HEK293 (cell line): ENCODE results near the gene ZNF787.

Experiments used
- KLF7 ChIP-seq: fragments of 450-650 bp; formaldehyde crosslinking; IDR thresholded peaks from 2 replicates; pipeline ENCODE4 v1.5.1; 2016; ENCODE audit warnings: missing biosample characterization, missing genetic modification characterization, borderline replicate concordance
- PRDM1 ChIP-seq: fragments of 450-650 bp; formaldehyde crosslinking; IDR thresholded peaks from 2 replicates; pipeline ENCODE4; 2016; ENCODE audit warnings: missing biosample characterization, missing genetic modification characterization
- SP7 ChIP-seq: fragments of 450-650 bp; formaldehyde crosslinking; IDR thresholded peaks from 2 replicates; pipeline ENCODE4 v1.5.1; 2016; ENCODE audit warnings: missing biosample characterization, missing genetic modification characterization
- YY1 ChIP-seq: fragments of 450-650 bp; formaldehyde crosslinking; IDR thresholded peaks from 2 replicates; pipeline ENCODE4 v1.5.1; 2018; ENCODE audit warnings: missing biosample characterization, missing genetic modification characterization
- YY2 ChIP-seq: fragments of 450-650 bp; formaldehyde crosslinking; IDR thresholded peaks from 2 replicates; pipeline ENCODE4 v1.5.1; 2016; ENCODE audit warnings: missing biosample characterization, missing genetic modification characterization
- ZBTB7A ChIP-seq: fragments of 450-650 bp; formaldehyde crosslinking; IDR thresholded peaks from 2 replicates; pipeline ENCODE4 v1.5.1; 2016; ENCODE audit warnings: low read depth, missing biosample characterization, missing genetic modification characterization
- ZFP69B ChIP-seq: fragments of 450-650 bp; formaldehyde crosslinking; IDR thresholded peaks from 2 replicates; pipeline ENCODE4 v1.5.1; 2016; ENCODE audit warnings: missing biosample characterization, missing genetic modification characterization
- ZNF138 ChIP-seq: fragments of 450-650 bp; formaldehyde crosslinking; IDR thresholded peaks from 2 replicates; pipeline ENCODE4 v1.5.1; 2016; ENCODE audit warnings: missing biosample characterization, missing genetic modification characterization, borderline replicate concordance
- ZNF174 ChIP-seq: fragments of 450-650 bp; formaldehyde crosslinking; IDR thresholded peaks from 2 replicates; pipeline ENCODE4 v1.5.0; 2017; ENCODE audit warnings: missing biosample characterization, mild to moderate bottlenecking, missing genetic modification characterization
- ZNF23 ChIP-seq: fragments of 450-650 bp; formaldehyde crosslinking; IDR thresholded peaks from 2 replicates; pipeline ENCODE4 v1.5.1; 2016; ENCODE audit warnings: missing biosample characterization, missing genetic modification characterization, borderline replicate concordance
- ZNF239 ChIP-seq: fragments of 450-650 bp; formaldehyde crosslinking; IDR thresholded peaks from 2 replicates; pipeline ENCODE4 v1.5.1; 2016; ENCODE audit warnings: missing biosample characterization, missing genetic modification characterization
- ZNF366 ChIP-seq: fragments of 450-650 bp; formaldehyde crosslinking; conservative IDR thresholded peaks from 2 replicates; pipeline ENCODE4 v1.5.1; 2016; ENCODE audit warnings: missing biosample characterization, missing genetic modification characterization
- ZNF391 ChIP-seq: fragments of 450-650 bp; formaldehyde crosslinking; IDR thresholded peaks from 2 replicates; pipeline ENCODE4 v1.5.1; 2016; ENCODE audit warnings: low read depth, missing biosample characterization, missing genetic modification characterization, borderline replicate concordance
- ZNF416 ChIP-seq: fragments of 450-650 bp; formaldehyde crosslinking; IDR thresholded peaks from 2 replicates; pipeline ENCODE4 v1.5.1; 2016; ENCODE audit warnings: missing biosample characterization, missing genetic modification characterization
- ZNF529 ChIP-seq: fragments of 450-650 bp; formaldehyde crosslinking; IDR thresholded peaks from 2 replicates; pipeline ENCODE4 v1.5.1; 2017; ENCODE audit warnings: missing genetic modification characterization, missing biosample characterization; ENCODE audit not compliant: insufficient replicate concordance
- ZNF549 ChIP-seq: fragments of 450-650 bp; IDR thresholded peaks from 2 replicates; pipeline ENCODE4 v1.5.1; 2018; ENCODE audit warnings: missing biosample characterization, missing genetic modification characterization, mild to moderate bottlenecking, inconsistent platforms, moderate library complexity
- ZNF555 ChIP-seq: fragments of 450-650 bp; formaldehyde crosslinking; conservative IDR thresholded peaks from 2 replicates; pipeline ENCODE4 v1.5.1; 2017; ENCODE audit warnings: missing biosample characterization, mild to moderate bottlenecking, missing genetic modification characterization, inconsistent platforms
- ZNF571 ChIP-seq: fragments of 450-650 bp; formaldehyde crosslinking; IDR thresholded peaks from 2 replicates; pipeline ENCODE4 v1.5.0; 2017; ENCODE audit warnings: missing biosample characterization, missing genetic modification characterization
- ZNF629 ChIP-seq: fragments of 450-650 bp; formaldehyde crosslinking; IDR thresholded peaks from 2 replicates; pipeline ENCODE4 v1.5.1; 2017; ENCODE audit warnings: missing biosample characterization, missing genetic modification characterization
- ZNF658 ChIP-seq: fragments of 450-650 bp; formaldehyde crosslinking; IDR thresholded peaks from 2 replicates; pipeline ENCODE4; 2016; ENCODE audit warnings: missing biosample characterization, missing genetic modification characterization
- ZNF670 ChIP-seq: fragments of 450-650 bp; formaldehyde crosslinking; IDR thresholded peaks from 2 replicates; pipeline ENCODE4 v1.5.1; 2016; ENCODE audit warnings: missing biosample characterization, missing genetic modification characterization, low read depth
- ZNF792 ChIP-seq: fragments of 450-650 bp; formaldehyde crosslinking; IDR thresholded peaks from 2 replicates; pipeline ENCODE4 v1.5.1; 2016; ENCODE audit warnings: missing biosample characterization, missing genetic modification characterization
- ZSCAN23 ChIP-seq: fragments of 450-650 bp; formaldehyde crosslinking; IDR thresholded peaks from 2 replicates; pipeline ENCODE4 v1.5.1; 2016; ENCODE audit warnings: missing biosample characterization, missing genetic modification characterization
- TF ChIP-seq, protein P1 (sequence below): fragments of 450-650 bp; formaldehyde crosslinking; IDR thresholded peaks from 2 replicates; pipeline ENCODE4 v1.5.1; 2016; ENCODE audit warnings: missing biosample characterization, missing genetic modification characterization
- TF ChIP-seq, protein P2 (sequence below): fragments of 450-650 bp; formaldehyde crosslinking; IDR thresholded peaks from 2 replicates; pipeline ENCODE4 v1.5.0; 2017; ENCODE audit warnings: missing biosample characterization, missing genetic modification characterization, borderline replicate concordance
- TF ChIP-seq, protein P3 (sequence below): fragments of 450-650 bp; IDR thresholded peaks from 2 replicates; pipeline ENCODE4 v1.5.1; 2018; ENCODE audit warnings: missing biosample characterization, mild to moderate bottlenecking, missing genetic modification characterization
- TF ChIP-seq, protein P4 (sequence below): fragments of 450-650 bp; formaldehyde crosslinking; IDR thresholded peaks from 2 replicates; pipeline ENCODE4 v1.5.1; 2016; ENCODE audit warnings: missing biosample characterization, missing genetic modification characterization
- TF ChIP-seq, protein P5 (sequence below): fragments of 450-650 bp; formaldehyde crosslinking; IDR thresholded peaks from 2 replicates; pipeline ENCODE4 v1.5.1; 2016; ENCODE audit warnings: missing biosample characterization, missing genetic modification characterization

Gene ZNF787

DNA sequence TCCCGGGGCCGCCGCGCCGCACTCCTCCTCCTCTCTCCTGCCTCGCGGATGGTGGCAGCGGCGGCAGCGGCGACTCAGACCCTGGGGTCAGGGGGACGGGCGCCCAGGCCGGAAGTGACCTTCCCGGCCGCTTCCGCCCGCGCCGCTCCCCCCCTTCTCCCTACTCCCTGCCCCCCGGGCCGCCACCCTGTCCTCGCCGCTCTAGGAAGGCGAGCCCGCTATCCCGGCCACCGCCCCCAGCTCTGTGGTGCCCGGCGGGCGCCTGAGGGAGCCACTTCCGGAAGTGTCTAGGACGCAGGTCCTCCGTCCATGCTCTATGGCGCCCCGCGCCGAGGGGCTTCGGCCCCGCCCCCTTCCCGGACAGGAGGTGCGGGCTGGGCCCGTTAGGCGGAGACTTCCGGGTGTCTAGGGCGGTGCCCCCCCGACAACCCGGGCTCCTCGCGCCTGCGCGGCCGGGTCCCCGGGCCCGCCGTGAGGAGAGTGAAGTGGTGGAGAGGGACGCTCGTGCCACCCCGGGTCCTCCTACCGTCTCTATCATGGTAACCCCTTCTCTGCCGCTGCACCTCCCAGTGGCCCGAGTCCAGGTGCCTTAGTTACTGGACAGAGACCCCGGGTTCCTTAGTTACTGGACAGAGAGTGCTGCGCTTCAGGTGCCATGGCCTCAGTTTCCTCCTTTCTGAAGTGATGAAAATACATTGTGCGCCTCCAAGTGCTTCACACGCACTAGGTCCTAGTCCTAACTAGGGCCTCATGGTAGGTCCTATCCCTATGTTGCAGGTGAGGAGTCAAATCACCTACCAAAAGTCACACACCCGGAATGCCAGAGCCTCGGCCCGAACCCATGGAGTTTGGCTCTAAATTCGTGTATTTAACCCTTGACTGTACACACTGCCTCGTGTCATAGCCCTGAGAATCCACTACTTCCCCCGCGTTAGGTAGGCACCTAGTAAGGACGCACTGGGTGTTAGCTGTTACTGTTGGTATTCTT, at the start of gene ZNF787 (continued):
- TF ChIP-seq, protein P1, sequence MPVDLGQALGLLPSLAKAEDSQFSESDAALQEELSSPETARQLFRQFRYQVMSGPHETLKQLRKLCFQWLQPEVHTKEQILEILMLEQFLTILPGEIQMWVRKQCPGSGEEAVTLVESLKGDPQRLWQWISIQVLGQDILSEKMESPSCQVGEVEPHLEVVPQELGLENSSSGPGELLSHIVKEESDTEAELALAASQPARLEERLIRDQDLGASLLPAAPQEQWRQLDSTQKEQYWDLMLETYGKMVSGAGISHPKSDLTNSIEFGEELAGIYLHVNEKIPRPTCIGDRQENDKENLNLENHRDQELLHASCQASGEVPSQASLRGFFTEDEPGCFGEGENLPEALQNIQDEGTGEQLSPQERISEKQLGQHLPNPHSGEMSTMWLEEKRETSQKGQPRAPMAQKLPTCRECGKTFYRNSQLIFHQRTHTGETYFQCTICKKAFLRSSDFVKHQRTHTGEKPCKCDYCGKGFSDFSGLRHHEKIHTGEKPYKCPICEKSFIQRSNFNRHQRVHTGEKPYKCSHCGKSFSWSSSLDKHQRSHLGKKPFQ (tag by site-specific recombination) = no peak
- peak; percentile 76; the same call in 1 of the 2 replicates for TF ChIP-seq YY2 (tag by site-specific recombination)
- TF ChIP-seq ZNF571 (tag by site-specific recombination) = no peak
- TF ChIP-seq, protein P2, sequence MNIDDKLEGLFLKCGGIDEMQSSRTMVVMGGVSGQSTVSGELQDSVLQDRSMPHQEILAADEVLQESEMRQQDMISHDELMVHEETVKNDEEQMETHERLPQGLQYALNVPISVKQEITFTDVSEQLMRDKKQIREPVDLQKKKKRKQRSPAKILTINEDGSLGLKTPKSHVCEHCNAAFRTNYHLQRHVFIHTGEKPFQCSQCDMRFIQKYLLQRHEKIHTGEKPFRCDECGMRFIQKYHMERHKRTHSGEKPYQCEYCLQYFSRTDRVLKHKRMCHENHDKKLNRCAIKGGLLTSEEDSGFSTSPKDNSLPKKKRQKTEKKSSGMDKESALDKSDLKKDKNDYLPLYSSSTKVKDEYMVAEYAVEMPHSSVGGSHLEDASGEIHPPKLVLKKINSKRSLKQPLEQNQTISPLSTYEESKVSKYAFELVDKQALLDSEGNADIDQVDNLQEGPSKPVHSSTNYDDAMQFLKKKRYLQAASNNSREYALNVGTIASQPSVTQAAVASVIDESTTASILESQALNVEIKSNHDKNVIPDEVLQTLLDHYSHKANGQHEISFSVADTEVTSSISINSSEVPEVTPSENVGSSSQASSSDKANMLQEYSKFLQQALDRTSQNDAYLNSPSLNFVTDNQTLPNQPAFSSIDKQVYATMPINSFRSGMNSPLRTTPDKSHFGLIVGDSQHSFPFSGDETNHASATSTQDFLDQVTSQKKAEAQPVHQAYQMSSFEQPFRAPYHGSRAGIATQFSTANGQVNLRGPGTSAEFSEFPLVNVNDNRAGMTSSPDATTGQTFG (tag by site-specific recombination) = no peak
- TF ChIP-seq ZNF658 (tag by site-specific recombination) = no peak
- TF ChIP-seq ZNF239 (tag by site-specific recombination) = no peak
- TF ChIP-seq, protein P3, sequence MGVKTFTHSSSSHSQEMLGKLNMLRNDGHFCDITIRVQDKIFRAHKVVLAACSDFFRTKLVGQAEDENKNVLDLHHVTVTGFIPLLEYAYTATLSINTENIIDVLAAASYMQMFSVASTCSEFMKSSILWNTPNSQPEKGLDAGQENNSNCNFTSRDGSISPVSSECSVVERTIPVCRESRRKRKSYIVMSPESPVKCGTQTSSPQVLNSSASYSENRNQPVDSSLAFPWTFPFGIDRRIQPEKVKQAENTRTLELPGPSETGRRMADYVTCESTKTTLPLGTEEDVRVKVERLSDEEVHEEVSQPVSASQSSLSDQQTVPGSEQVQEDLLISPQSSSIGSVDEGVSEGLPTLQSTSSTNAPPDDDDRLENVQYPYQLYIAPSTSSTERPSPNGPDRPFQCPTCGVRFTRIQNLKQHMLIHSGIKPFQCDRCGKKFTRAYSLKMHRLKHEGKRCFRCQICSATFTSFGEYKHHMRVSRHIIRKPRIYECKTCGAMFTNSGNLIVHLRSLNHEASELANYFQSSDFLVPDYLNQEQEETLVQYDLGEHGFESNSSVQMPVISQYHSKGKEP (tag by site-specific recombination) = no peak
- TF ChIP-seq ZNF366 (tag by site-specific recombination) = no peak
- TF ChIP-seq SP7 (tag by site-specific recombination) = peak; percentile 82
- peak; percentile 70 for TF ChIP-seq ZNF629 (tag by site-specific recombination)
- no peak for TF ChIP-seq ZSCAN23 (tag by site-specific recombination)
- no peak for TF ChIP-seq PRDM1
- TF ChIP-seq ZNF792 (tag by site-specific recombination) = no peak
- peak; percentile 63; the same call in 1 of the 2 replicates for TF ChIP-seq KLF7
- TF ChIP-seq ZNF555 (tag by site-specific recombination) = no peak
- TF ChIP-seq ZNF529 (tag by site-specific recombination) = no peak
- TF ChIP-seq ZNF174 (tag by site-specific recombination) = no peak
- TF ChIP-seq ZNF23 (tag by site-specific recombination) = no peak
- TF ChIP-seq ZNF138 (tag by site-specific recombination) = no peak
- peak; percentile 68; the same call in 1 of the 2 replicates for TF ChIP-seq ZBTB7A
- TF ChIP-seq, protein P4, sequence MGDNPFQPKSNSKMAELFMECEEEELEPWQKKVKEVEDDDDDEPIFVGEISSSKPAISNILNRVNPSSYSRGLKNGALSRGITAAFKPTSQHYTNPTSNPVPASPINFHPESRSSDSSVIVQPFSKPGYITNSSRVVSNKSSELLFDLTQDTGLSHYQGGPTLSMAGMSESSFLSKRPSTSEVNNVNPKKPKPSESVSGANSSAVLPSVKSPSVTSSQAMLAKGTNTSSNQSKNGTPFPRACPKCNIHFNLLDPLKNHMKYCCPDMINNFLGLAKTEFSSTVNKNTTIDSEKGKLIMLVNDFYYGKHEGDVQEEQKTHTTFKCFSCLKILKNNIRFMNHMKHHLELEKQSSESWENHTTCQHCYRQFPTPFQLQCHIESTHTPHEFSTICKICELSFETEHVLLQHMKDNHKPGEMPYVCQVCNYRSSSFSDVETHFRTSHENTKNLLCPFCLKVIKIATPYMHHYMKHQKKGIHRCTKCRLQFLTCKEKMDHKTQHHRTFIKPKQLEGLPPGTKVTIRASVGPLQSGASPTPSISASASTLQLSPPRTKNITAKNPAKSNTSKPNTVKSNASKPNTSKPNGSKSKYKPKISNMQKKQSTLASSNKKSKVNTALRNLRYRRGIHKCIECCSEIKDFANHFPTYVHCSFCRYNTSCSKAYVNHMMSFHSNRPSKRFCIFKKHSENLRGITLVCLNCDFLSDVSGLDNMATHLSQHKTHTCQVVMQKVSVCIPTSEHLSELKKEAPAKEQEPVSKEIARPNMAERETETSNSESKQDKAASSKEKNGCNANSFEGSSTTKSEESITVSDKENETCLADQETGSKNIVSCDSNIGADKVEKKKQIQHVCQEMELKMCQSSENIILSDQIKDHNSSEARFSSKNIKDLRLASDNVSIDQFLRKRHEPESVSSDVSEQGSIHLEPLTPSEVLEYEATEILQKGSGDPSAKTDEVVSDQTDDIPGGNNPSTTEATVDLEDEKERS (tag by site-specific recombination) = no peak
- TF ChIP-seq ZNF670 (tag by site-specific recombination) = no peak
- TF ChIP-seq YY1 (tag by site-specific recombination) = 0 out of 2 replicates have a peak, but pooled peaks have one; percentile 21
- TF ChIP-seq ZNF416 = no peak
- TF ChIP-seq ZNF549 (tag by site-specific recombination) = no peak
- TF ChIP-seq, protein P5, sequence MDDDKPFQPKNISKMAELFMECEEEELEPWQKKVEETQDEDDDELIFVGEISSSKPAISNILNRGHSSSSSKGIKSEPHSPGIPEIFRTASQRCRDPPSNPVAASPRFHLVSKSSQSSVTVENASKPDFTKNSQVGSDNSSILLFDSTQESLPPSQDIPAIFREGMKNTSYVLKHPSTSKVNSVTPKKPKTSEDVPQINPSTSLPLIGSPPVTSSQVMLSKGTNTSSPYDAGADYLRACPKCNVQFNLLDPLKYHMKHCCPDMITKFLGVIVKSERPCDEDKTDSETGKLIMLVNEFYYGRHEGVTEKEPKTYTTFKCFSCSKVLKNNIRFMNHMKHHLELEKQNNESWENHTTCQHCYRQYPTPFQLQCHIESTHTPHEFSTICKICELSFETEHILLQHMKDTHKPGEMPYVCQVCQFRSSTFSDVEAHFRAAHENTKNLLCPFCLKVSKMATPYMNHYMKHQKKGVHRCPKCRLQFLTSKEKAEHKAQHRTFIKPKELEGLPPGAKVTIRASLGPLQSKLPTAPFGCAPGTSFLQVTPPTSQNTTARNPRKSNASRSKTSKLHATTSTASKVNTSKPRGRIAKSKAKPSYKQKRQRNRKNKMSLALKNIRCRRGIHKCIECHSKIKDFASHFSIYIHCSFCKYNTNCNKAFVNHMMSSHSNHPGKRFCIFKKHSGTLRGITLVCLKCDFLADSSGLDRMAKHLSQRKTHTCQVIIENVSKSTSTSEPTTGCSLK (tag by site-specific recombination) = no peak
- no peak for TF ChIP-seq ZNF391 (tag by site-specific recombination)
- TF ChIP-seq ZFP69B (tag by site-specific recombination) = no peak
